Caco-2 (cell line): ENCODE results near the gene PRDX2. TPM values are rescaled to one million over a fixed set of nuclear protein-coding genes. Genes with fewer than 3 reads are reported as not detected.
"Not testable (repeated sequence)": the region's sequence is repeated elsewhere in the genome, so short reads cannot be mapped to it uniquely, and the experiment has no call there.

ENCODE experiments used
- BruUV-seq: library from RNA; stranded (reverse); fragments of 400-500 nt; replicated peaks from 2 replicates; lab custom pipeline; 2021; lab: Mats Ljungman, UMichigan
- CTCF ChIA-PET: fragments of 300-600 bp; sonication (Branson Sonifier 250); formaldehyde crosslinking; loops from one replicate; lab custom pipeline; 2022; ENCODE audit warnings: antibody characterized with exemption; lab: Charles Lee
- POLR2A ChIA-PET: fragments of 300-600 bp; sonication (Branson Sonifier 250); formaldehyde crosslinking; loops from one replicate; lab custom pipeline; 2022; ENCODE audit warnings: antibody characterized with exemption; lab: Charles Lee
- DNase-seq, 2 experiments: peaks; one replicate each; pipeline versions ENCODE4 v3.0.0 to v3.0.0-alpha.2; 2020 to 2022
- H3K27me3 ChIP-seq: replicated peaks from 2 replicates; pipeline ENCODE4 v1.6.0; 2011; ENCODE audit warnings: low read length; ENCODE audit not compliant: control insufficient read depth, insufficient read depth
- H3K36me3 ChIP-seq: 2 replicates; pipeline ENCODE4 v1.5.1; 2011; ENCODE audit warnings: low read length; ENCODE audit not compliant: control insufficient read depth, insufficient read depth
- H3K4me1 ChIP-seq: fragments of 250-450 bp; sonication (Bioruptor Pico); 2 replicates; pipeline ENCODE4 v1.5.1; 2020; ENCODE audit warnings: mild to moderate bottlenecking
- H3K4me3 ChIP-seq: 2 replicates; pipeline ENCODE4 v1.5.1; 2011; ENCODE audit warnings: low read depth, mild to moderate bottlenecking, control low read depth, low read length
- H3K9me3 ChIP-seq: fragments of 250-450 bp; sonication (Bioruptor Pico); 2 replicates; pipeline ENCODE4 v1.5.1; 2020; ENCODE audit warnings: mild to moderate bottlenecking, moderate library complexity
- H3K27ac Mint-ChIP-seq: one replicate; pipeline ENCODE4 v1.8.0; 2022; ENCODE audit warnings: mixed read lengths; ENCODE audit not compliant: unreplicated experiment
- H3K27me3 Mint-ChIP-seq: one replicate; pipeline ENCODE4 v1.8.0; 2022; ENCODE audit warnings: mixed read lengths; ENCODE audit not compliant: insufficient read depth, unreplicated experiment
- H3K36me3 Mint-ChIP-seq: one replicate; pipeline ENCODE4 v1.8.0; 2022; ENCODE audit warnings: mild to moderate bottlenecking, mixed read lengths; ENCODE audit not compliant: insufficient read depth, unreplicated experiment
- H3K4me1 Mint-ChIP-seq: one replicate; pipeline ENCODE4 v1.8.0; 2022; ENCODE audit warnings: low read depth, mixed read lengths; ENCODE audit not compliant: unreplicated experiment
- H3K4me3 Mint-ChIP-seq: one replicate; pipeline ENCODE4 v1.8.0; 2022; ENCODE audit warnings: mild to moderate bottlenecking, moderate library complexity, mixed read lengths; ENCODE audit not compliant: unreplicated experiment
- H3K9me3 Mint-ChIP-seq: one replicate; pipeline ENCODE4 v1.8.0; 2022; ENCODE audit warnings: mixed read lengths; ENCODE audit not compliant: unreplicated experiment
- CTCF ChIP-seq, 2 experiments: fragments of 200-600 bp in 1 of 2; IDR thresholded peaks; 1 replicate in 1 of 2; 2 replicates in 1 of 2; pipeline versions ENCODE4 v1.5.1 to v1.8.0; 2011 to 2022; ENCODE audit warnings: antibody characterized with exemption in 1 of 2, control low read depth in 1 of 2, inconsistent platforms in 1 of 2, low read depth in 1 of 2, low read length in 1 of 2, mild to moderate bottlenecking in 1 of 2, moderate library complexity in 1 of 2; ENCODE audit not compliant: insufficient read depth in 1 of 2, severe bottlenecking in 1 of 2, unreplicated experiment in 1 of 2
- intact Hi-C: fragments of 100-400 bp; cut with micrococcal nuclease; formaldehyde crosslinking; loops from one replicate; pipeline ENCODE4 v1.10.0; 2022; ENCODE audit not compliant: unreplicated experiment
- total RNA-seq: library from RNA; stranded (reverse); gene quantifications from 2 replicates; pipeline ENCODE4 v1.2.3, GENCODE V29; 2022

The PRDX2 gene
- total RNA-seq, 1 experiment from 2014 or later: 265 TPM

GRCh38 chr19:12821761-12822160 lies 20.2 kb upstream of the PRDX2 start:
- Mint-ChIP-seq H3K4me3 (no peak overlapping the region), H3K27ac (no peak overlapping the region)
- CTCF ChIA-PET: no interaction called here

GRCh38 chr19:12817810-12818209 lies 16.2 kb upstream of the PRDX2 start:
- H3K27ac Mint-ChIP-seq, intact Hi-C loops, H3K4me1 ChIP-seq, H3K36me3 Mint-ChIP-seq, H3K4me1 Mint-ChIP-seq, H3K27me3 Mint-ChIP-seq, H3K9me3 ChIP-seq, POLR2A ChIA-PET, DNase-seq, H3K4me3 Mint-ChIP-seq, CTCF ChIA-PET, H3K4me3 ChIP-seq, H3K36me3 ChIP-seq, H3K27me3 ChIP-seq, H3K9me3 Mint-ChIP-seq, BruUV-seq: not testable (repeated sequence)

More at GRCh38 chr19:12821761-12822160, 20.2 kb upstream of the PRDX2 start:
- Histone ChIP-seq H3K27me3 (no peaks in the 10 kb centered on the region), H3K36me3 (no peaks in the 10 kb centered on the region), H3K9me3 (no peaks in the 10 kb centered on the region), H3K4me3 (no peak overlapping the region), H3K4me1 (no peaks in the 10 kb centered on the region)
- DNase-seq: no peak
- no peaks in the 10 kb centered on the region for H3K27me3 Mint-ChIP-seq
- TF ChIP-seq CTCF (IDR thresholded peaks at IDR 0.05; ENCODE audit: insufficient read depth in 1 of 2, low read depth in 1 of 2, low read length in 1 of 2, severe bottlenecking in 1 of 2, unreplicated experiment in 1 of 2): no peak
- BruUV-seq: no TSS peak
- H3K36me3 Mint-ChIP-seq: no peaks in the 10 kb centered on the region
- intact Hi-C loops: no loop called here
- POLR2A ChIA-PET: interaction anchor here (0.7 kb wide), 1 partner anchor 49 kb away, joined by 4 read pairs; no protein-coding TSS in a partner anchor
- no peaks in the 10 kb centered on the region for H3K9me3 Mint-ChIP-seq
- H3K4me1 Mint-ChIP-seq: no peaks in the 10 kb centered on the region

GRCh38 chr19:12817188-12817587 lies 15.6 kb upstream of the PRDX2 start:
- H3K4me3 ChIP-seq, H3K27me3 Mint-ChIP-seq, intact Hi-C loops, H3K36me3 Mint-ChIP-seq, H3K4me1 Mint-ChIP-seq, BruUV-seq, H3K9me3 Mint-ChIP-seq, H3K4me3 Mint-ChIP-seq, H3K4me1 ChIP-seq, H3K27ac Mint-ChIP-seq, H3K9me3 ChIP-seq, POLR2A ChIA-PET, H3K36me3 ChIP-seq, DNase-seq, H3K27me3 ChIP-seq: not testable (repeated sequence)
- CTCF ChIA-PET: interaction anchor here (0.6 kb wide), 1 partner anchor 26 kb away, joined by 3 read pairs; the partner anchor contains the start of gene JUNB

GRCh38 chr19:12815088-12815487 lies 13.5 kb upstream of the PRDX2 start:
- TF ChIP-seq CTCF (IDR thresholded peaks at IDR 0.05; ENCODE audit: insufficient read depth in 1 of 2, low read depth in 1 of 2, low read length in 1 of 2, severe bottlenecking in 1 of 2, unreplicated experiment in 1 of 2): no peak
- intact Hi-C loops: no loop called here
- no peak for DNase-seq
- H3K27me3 Mint-ChIP-seq: no peaks in the 10 kb centered on the region
- no peak overlapping the region for H3K4me3 Mint-ChIP-seq
- H3K9me3 ChIP-seq: no peaks in the 10 kb centered on the region
- H3K4me1 ChIP-seq: no peaks in the 10 kb centered on the region
- H3K4me1 Mint-ChIP-seq: no peaks in the 10 kb centered on the region
- POLR2A ChIA-PET: interaction anchor here (0.5 to 0.6 kb wide), 2 partner anchors 40 to 1690 kb away, joined by 4 to 5 read pairs; no protein-coding TSS in a partner anchor
- CTCF ChIA-PET: interaction anchor here (0.6 to 0.7 kb wide), 2 partner anchors 552 to 1119 kb away, joined by 3 to 5 read pairs; no protein-coding TSS in a partner anchor
- BruUV-seq: no TSS peak
- no peaks in the 10 kb centered on the region; the same call in 1 of the 2 replicates for H3K36me3 ChIP-seq
- no peaks in the 10 kb centered on the region for H3K36me3 Mint-ChIP-seq
- H3K27me3 ChIP-seq: no peaks in the 10 kb centered on the region
- no peak overlapping the region for H3K4me3 ChIP-seq
- H3K9me3 Mint-ChIP-seq: no peaks in the 10 kb centered on the region
- H3K27ac Mint-ChIP-seq: no peak overlapping the region
